Cardiac fibroblast (primary cell): Measurements from ENCODE around the gene SLC25A36.
"Not testable (repeated sequence)": the region's sequence is repeated elsewhere in the genome, so short reads cannot be mapped to it uniquely, and the experiment has no call there.

ENCODE experiments used
- DNase-seq, 2 donors: peaks; one replicate each; pipeline versions ENCODE4 v3.0.0 to v3.0.0-alpha.2; 2010; ENCODE audit warnings: low read depth in 2 of 2
- H3K4me3 ChIP-seq, 2 donors: replicated peaks in 1 of 2; 1 replicate in 1 of 2; 2 replicates in 1 of 2; pipeline ENCODE4 v1.5.1; 2011; ENCODE audit warnings: low read depth in 2 of 2, low read length in 2 of 2, mild to moderate bottlenecking in 2 of 2, moderate library complexity in 1 of 2
- TF ChIP-seq, protein P1 (sequence below): IDR thresholded peaks from one replicate; pipeline ENCODE4 v1.5.1; 2011; ENCODE audit warnings: low read depth, mild to moderate bottlenecking, low read length, inconsistent platforms

The SLC25A36 gene

DNA sequence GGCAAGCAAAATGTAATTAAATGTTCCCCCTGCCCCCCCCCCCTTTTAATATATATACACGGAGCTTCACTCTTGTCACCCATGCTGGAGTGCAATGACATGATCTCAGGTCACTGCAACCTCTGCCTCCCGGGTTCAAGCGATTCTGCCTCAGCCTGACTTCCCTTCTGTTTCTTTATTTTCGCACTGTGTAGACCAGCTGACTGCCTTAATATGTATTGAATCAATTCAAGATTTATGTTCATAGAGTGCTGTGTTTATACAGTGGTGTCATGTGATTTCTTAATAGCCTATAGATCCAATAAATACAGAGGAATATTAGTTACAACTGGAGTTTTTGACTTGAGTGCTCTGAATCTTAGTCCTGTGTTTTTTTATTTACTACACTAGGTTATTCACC, 39.0 kb downstream of the SLC25A36 start:
- DNase-seq, result no peak
- TF ChIP-seq, protein P1, sequence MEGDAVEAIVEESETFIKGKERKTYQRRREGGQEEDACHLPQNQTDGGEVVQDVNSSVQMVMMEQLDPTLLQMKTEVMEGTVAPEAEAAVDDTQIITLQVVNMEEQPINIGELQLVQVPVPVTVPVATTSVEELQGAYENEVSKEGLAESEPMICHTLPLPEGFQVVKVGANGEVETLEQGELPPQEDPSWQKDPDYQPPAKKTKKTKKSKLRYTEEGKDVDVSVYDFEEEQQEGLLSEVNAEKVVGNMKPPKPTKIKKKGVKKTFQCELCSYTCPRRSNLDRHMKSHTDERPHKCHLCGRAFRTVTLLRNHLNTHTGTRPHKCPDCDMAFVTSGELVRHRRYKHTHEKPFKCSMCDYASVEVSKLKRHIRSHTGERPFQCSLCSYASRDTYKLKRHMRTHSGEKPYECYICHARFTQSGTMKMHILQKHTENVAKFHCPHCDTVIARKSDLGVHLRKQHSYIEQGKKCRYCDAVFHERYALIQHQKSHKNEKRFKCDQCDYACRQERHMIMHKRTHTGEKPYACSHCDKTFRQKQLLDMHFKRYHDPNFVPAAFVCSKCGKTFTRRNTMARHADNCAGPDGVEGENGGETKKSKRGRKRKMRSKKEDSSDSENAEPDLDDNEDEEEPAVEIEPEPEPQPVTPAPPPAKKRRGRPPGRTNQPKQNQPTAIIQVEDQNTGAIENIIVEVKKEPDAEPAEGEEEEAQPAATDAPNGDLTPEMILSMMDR, result no peak
- H3K4me3 ChIP-seq, result no peak overlapping the region

DNA sequence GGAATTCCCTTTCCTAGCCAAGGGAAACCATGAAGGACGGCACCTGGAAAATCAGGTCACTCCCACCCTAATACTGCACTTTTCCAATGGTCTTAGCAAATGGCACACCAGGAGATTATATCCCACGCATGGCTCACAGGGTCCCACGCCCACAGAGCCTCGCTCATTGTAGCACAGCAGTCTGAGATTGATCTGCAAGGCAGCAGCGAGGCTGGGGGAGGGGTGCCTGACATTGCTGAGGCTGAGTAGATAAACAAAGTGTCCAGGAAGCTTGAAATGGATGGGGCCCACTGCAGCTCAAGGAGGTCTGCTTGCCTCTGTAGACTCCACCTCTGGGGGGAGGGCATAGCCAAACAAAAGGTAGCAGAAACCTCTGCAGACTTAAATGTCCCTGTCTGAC, 46.2 kb downstream of the SLC25A36 start:
- DNase-seq, H3K4me3 ChIP-seq: not testable (repeated sequence)

DNA sequence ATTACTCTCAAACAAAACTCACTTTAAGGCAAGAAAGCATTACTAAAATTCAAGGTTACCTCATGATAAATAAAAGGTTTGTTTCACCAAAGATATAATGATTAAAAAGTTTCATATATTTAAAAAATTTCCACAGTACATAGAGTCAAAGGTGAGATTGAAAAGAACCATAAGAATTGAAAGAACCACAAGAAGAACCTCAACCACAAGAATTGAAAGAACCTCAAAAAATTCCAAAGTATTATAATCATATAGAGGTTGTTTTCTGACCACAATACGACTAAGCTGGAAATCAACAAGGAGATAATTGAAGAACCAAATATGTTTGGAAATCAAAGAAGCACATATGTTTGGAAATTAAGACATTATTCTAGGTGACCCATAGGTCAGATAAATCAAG, 52.7 kb downstream of the SLC25A36 start:
- no peak overlapping the region for H3K4me3 ChIP-seq
- DNase-seq, result peak in 1 of 2 donors; percentile 31
- TF ChIP-seq, protein P1, result no peak

DNA sequence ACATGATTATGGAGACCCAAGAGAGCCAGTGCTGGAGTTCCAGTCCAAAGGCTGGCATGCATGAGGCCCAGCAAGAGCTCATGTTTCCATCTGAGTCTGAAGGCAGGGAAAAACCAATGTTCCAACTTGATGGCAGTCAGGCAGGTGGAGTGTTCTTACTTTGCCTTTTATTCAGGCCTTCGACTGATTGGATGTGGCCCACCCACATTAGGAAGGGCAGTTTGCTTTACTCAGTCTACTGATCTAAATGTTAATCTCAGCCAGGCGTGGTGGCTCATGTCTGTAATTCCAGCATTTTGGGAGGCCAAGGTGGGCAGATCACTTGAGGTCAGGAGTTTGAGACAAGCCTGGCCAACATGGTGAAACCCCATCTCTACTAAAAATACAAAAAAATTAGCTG, 53.2 kb downstream of the SLC25A36 start:
- H3K4me3 ChIP-seq, DNase-seq: not testable (repeated sequence)

DNA sequence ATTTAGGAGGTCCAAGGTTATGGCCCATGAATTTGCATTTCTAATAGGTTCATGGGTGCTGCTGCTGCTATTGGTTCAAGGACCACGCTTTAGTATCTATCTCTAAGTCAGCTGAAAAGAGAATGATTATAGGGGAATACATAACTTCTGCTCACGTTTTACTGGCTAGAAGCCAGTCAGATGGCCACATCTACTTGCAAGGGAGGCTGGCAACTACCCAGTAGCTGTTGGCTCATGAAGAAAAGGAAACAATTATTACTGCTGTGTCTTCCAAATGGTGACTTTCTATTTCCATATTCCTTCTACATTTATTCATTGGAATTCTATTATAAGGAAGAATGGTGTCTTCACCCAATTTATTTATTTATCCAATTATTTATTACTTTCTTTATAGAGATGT, 54.2 kb downstream of the SLC25A36 start:
- DNase-seq, result peak; percentile 17 to 18
- no peak overlapping the region for H3K4me3 ChIP-seq
- TF ChIP-seq, protein P1, result no peak

DNA sequence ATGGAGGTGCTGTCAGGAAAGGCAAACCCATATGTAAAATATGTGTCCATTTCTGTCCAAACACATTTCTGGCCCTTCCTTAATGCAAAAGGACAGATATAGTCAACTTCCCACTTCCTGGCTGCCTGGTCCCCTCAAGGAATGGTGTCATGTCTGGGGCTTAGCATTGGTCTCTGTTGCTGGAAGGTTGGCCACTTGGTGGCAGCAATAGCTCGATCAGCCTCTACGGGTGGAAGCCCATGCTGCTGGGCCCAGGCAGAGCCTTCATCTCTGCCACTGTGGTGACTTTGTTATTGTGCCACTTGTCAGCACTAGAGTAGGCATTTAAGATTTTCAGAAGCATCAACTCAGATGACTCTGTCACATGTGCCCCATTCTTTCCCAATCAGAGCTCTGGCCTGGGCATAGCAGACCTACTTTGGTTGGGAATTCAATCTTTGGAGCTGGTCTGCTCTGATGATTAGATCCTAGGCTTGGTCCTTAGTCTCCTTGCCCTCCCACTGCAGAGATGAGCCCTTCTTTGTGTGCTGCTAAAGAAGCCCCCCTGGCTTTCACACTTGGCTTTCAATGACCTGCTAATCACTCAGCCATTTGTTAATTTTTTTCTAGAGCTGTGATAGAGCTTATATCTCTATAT, 58.5 kb downstream of the SLC25A36 start:
- peak; percentile 65 to 66 for DNase-seq
- H3K4me3 ChIP-seq, result no peak overlapping the region
- TF ChIP-seq, protein P1, result peak; percentile 72

DNA sequence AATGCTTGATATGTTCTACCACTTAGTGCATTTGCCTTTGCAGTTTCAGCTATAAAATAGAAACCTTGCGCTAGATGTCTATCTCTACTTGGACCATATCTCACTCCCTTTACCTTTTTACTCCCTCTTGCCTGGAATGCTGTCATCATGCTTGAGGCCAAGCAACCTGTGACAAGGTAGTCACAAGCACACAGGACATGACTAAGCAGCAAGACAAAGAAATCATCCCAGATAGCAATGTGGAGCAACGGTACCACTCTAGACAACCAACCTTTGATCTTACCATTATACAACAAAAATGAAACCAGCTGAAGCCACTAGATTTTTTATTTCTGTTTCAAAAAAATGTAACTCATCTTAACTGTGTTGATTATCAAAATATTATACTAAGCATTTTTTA, 59.0 kb downstream of the SLC25A36 start:
- DNase-seq, result no peak
- TF ChIP-seq, protein P1, result no peak
- no peak overlapping the region for H3K4me3 ChIP-seq

DNA sequence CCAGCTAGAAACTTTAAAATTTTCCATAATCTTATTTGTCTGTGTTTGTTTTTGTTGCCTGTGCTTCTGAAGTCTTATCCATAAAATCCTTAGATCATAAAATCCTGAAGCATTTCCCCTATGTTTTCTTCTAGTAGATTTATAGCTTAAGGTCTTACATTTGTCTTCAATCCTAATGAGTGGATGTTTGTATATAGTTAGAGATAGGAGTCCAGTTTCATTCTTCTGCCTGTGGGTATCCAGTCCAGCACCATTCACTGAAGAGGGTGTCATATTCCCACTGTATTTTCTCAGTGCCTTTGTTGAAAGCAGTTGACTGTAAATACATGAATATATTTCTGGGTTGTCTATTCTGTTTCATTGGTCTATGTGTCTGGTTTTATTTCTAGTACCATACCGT, 64.7 kb downstream of the SLC25A36 start:
- TF ChIP-seq, protein P1, result no peak
- no peak for DNase-seq
- no peak overlapping the region for H3K4me3 ChIP-seq
